Measurements from ENCODE around the gene KLHL3.

KLHL3 gene

DNA sequence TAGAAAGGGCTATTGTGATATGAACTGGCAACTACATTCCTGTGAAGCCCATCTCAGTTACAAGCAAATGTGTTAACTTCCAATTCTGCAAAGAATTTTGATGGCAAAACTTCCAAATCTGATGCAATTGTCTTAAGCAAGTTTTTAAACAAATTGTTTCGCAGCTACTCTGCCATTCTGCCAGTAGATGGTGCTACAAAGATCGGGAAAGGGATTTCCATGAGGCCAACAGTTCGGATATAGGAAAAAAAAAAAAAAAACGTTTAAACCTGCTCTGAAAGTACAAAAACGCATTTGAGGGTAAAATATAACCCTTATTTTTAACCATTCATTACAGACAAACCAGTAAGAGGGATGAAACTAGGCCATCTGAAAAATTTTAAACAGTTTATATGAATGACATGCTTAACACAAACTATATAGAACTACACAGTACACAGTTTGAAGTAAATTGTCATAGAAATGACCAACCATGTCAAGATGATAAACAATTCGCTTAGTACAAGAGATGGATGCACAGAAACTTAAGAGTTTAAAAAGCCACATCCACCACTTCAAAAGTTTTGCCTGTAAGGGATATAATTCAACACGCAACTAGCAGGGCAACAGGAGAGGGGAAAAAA lies 16.1 kb upstream of the KLHL3 start (continued):
- TF ChIP-seq ZNF830 (tag by site-specific recombination; IDR thresholded peaks at IDR 0.05; ENCODE audit: low read depth) = no peak
- no peak for TF ChIP-seq ZNF211 (tag by site-specific recombination; IDR thresholded peaks at IDR 0.05; ENCODE audit: low read depth)
- TF ChIP-seq ZXDB (tag by site-specific recombination; IDR thresholded peaks at IDR 0.05) = no peak
- TF ChIP-seq ZEB2 (tag by site-specific recombination; IDR thresholded peaks at IDR 0.05) = 0 out of 2 replicates have a peak, but pooled peaks have one; percentile 42
- no peak for TF ChIP-seq ZNF707 (tag by site-specific recombination; IDR thresholded peaks at IDR 0.05)
- no peak for TF ChIP-seq ZNF600 (tag by site-specific recombination; IDR thresholded peaks at IDR 0.05)
- TF ChIP-seq, protein P1, sequence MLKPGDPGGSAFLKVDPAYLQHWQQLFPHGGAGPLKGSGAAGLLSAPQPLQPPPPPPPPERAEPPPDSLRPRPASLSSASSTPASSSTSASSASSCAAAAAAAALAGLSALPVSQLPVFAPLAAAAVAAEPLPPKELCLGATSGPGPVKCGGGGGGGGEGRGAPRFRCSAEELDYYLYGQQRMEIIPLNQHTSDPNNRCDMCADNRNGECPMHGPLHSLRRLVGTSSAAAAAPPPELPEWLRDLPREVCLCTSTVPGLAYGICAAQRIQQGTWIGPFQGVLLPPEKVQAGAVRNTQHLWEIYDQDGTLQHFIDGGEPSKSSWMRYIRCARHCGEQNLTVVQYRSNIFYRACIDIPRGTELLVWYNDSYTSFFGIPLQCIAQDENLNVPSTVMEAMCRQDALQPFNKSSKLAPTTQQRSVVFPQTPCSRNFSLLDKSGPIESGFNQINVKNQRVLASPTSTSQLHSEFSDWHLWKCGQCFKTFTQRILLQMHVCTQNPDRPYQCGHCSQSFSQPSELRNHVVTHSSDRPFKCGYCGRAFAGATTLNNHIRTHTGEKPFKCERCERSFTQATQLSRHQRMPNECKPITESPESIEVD (tag by site-specific recombination; IDR thresholded peaks at IDR 0.05) = peak; percentile 72
- TF ChIP-seq ZNF16 (tag by site-specific recombination; IDR thresholded peaks at IDR 0.05; ENCODE audit: low read depth) = no peak

DNA sequence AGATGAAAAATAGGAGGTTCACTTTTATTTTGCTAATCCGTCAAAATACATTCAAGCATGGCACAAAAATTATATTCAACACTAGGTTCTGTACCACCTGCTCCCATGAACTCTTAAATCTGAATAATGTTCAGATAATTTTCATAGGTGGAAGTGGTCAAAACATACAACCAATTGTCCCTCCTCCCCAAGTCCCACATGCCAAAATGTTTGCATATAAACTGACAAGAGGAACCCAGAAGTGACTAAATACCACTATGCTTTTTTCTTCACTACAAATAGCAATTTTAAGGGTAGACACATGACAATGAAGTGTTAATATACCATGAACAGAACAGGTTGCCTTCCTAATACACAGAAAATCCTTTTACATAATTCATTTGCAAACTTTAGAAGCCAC lies 14.5 kb upstream of the KLHL3 start:
- no peak overlapping the region for H3K4me3 ChIP-seq (ENCODE audit: low read depth, low read length)
- peaks cover 0 to 26% of the 10 kb centered on the region in 2 experiments; a peak in 1 of 3 replicates for H3K36me3 ChIP-seq (ENCODE audit: control insufficient read depth in 2 of 2, insufficient read depth in 1 of 2, low read length in 2 of 2)
- no peaks in the 10 kb centered on the region for H3K9me3 ChIP-seq (ENCODE audit: control insufficient read depth, insufficient read depth, low read depth, low read length)
- CTCF ChIA-PET = interaction anchor here (1.4 to 2.0 kb wide), 2 partner anchors 9 to 12 kb away, joined by 5 to 24 read pairs; no protein-coding TSS in a partner anchor
- no peaks in the 10 kb centered on the region for H3K4me1 ChIP-seq (ENCODE audit: control insufficient read depth, insufficient read depth, low read length)
- no peak for TF ChIP-seq ZNF76 (tag by site-specific recombination; IDR thresholded peaks at IDR 0.05; ENCODE audit: borderline replicate concordance, low read depth)
- TF ChIP-seq ZBTB8A (tag by site-specific recombination; IDR thresholded peaks at IDR 0.05) = no peak
- TF ChIP-seq, protein P2, sequence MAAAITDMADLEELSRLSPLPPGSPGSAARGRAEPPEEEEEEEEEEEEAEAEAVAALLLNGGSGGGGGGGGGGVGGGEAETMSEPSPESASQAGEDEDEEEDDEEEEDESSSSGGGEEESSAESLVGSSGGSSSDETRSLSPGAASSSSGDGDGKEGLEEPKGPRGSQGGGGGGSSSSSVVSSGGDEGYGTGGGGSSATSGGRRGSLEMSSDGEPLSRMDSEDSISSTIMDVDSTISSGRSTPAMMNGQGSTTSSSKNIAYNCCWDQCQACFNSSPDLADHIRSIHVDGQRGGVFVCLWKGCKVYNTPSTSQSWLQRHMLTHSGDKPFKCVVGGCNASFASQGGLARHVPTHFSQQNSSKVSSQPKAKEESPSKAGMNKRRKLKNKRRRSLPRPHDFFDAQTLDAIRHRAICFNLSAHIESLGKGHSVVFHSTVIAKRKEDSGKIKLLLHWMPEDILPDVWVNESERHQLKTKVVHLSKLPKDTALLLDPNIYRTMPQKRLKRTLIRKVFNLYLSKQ (tag by site-specific recombination; IDR thresholded peaks at IDR 0.05; ENCODE audit: borderline replicate concordance) = no peak
- no peak for TF ChIP-seq ZNF394 (tag by site-specific recombination; IDR thresholded peaks at IDR 0.05; ENCODE audit: borderline replicate concordance)
- TF ChIP-seq ZNF266 (tag by site-specific recombination; IDR thresholded peaks at IDR 0.05; ENCODE audit: low read depth) = no peak
- TF ChIP-seq KLF10 (tag by site-specific recombination; IDR thresholded peaks at IDR 0.05) = no peak
- no peak for TF ChIP-seq ZNF423 (tag by site-specific recombination; IDR thresholded peaks at IDR 0.05)
- no peak for TF ChIP-seq ZNF140 (tag by site-specific recombination; IDR thresholded peaks at IDR 0.05)
- no peak for TF ChIP-seq SALL2 (tag by site-specific recombination; IDR thresholded peaks at IDR 0.05; ENCODE audit: borderline replicate concordance)
- TF ChIP-seq HOXA7 (CRISPR knock-in tag; IDR thresholded peaks at IDR 0.05; ENCODE audit: borderline replicate concordance) = no peak
- TF ChIP-seq ZNF654 (tag by site-specific recombination; IDR thresholded peaks at IDR 0.05; ENCODE audit: low read depth) = no peak
- no peak for TF ChIP-seq ZNF596 (tag by site-specific recombination; IDR thresholded peaks at IDR 0.05)
- POLR2A ChIA-PET = no interaction called here
- H3K27ac ChIP-seq (ENCODE audit: extremely low read depth, low read depth, low read length) = no peak overlapping the region

DNA sequence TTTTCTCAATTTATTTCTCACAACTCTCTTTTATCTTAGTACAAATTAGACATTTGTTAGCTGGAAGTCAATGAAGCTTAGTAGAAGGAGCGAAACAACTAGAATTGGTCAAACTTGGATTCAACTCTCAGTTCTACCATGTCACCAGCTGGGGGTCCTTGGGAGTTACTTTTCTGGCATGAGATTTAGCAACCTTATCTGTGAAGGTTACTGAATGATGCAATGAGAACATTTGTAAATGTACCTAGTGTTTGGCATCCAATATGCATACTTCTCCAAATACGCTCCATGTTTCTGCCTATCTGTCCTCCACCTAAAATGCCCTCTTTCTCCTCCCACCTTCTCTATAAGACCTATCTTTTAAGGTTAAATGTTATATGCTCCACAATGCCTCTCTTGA lies 12.0 kb upstream of the KLHL3 start:
- POLR2A ChIA-PET = no interaction called here
- Histone ChIP-seq H3K9me3 (ENCODE audit: control insufficient read depth, insufficient read depth, low read depth, low read length) (no peaks in the 10 kb centered on the region), H3K4me1 (ENCODE audit: control insufficient read depth, insufficient read depth, low read length) (no peaks in the 10 kb centered on the region), H3K36me3 (ENCODE audit: control insufficient read depth in 2 of 2, insufficient read depth in 1 of 2, low read length in 2 of 2) (peaks cover 0 to 20% of the 10 kb centered on the region in 2 experiments; a peak in 1 of 3 replicates), H3K4me3 (ENCODE audit: low read depth, low read length) (no peak overlapping the region), H3K27ac (ENCODE audit: extremely low read depth, low read depth, low read length) (no peak overlapping the region)
- CTCF ChIA-PET = interaction anchor here (1.1 to 3.7 kb wide), 2 partner anchors 12 to 118 kb away, joined by 3 to 16 read pairs; no protein-coding TSS in a partner anchor
- TF ChIP-seq ZNF610 (tag by site-specific recombination; IDR thresholded peaks at IDR 0.05; ENCODE audit: borderline replicate concordance) (no peak), ZNF571 (tag by site-specific recombination; IDR thresholded peaks at IDR 0.05) (no peak), HOXC10 (CRISPR knock-in tag; IDR thresholded peaks at IDR 0.05) (no peak), ZNF624 (tag by site-specific recombination; IDR thresholded peaks at IDR 0.05) (no peak), ZNF146 (tag by site-specific recombination; IDR thresholded peaks at IDR 0.05) (no peak), ZNF792 (tag by site-specific recombination; IDR thresholded peaks at IDR 0.05) (no peak), ZFHX2 (tag by site-specific recombination; conservative IDR thresholded peaks at IDR 0.05) (no peak), SALL2 (tag by site-specific recombination; IDR thresholded peaks at IDR 0.05; ENCODE audit: borderline replicate concordance) (no peak)
- TF ChIP-seq, protein P3, sequence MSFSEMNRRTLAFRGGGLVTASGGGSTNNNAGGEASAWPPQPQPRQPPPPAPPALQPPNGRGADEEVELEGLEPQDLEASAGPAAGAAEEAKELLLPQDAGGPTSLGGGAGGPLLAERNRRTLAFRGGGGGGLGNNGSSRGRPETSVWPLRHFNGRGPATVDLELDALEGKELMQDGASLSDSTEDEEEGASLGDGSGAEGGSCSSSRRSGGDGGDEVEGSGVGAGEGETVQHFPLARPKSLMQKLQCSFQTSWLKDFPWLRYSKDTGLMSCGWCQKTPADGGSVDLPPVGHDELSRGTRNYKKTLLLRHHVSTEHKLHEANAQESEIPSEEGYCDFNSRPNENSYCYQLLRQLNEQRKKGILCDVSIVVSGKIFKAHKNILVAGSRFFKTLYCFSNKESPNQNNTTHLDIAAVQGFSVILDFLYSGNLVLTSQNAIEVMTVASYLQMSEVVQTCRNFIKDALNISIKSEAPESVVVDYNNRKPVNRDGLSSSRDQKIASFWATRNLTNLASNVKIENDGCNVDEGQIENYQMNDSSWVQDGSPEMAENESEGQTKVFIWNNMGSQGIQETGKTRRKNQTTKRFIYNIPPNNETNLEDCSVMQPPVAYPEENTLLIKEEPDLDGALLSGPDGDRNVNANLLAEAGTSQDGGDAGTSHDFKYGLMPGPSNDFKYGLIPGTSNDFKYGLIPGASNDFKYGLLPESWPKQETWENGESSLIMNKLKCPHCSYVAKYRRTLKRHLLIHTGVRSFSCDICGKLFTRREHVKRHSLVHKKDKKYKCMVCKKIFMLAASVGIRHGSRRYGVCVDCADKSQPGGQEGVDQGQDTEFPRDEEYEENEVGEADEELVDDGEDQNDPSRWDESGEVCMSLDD (tag by site-specific recombination; IDR thresholded peaks at IDR 0.05) = no peak
